ENCODE measurements around the gene RFC2. TPM values are rescaled to one million over a fixed set of nuclear protein-coding genes. Genes with fewer than 3 reads are reported as not detected.

The RFC2 gene
- total and polyA plus RNA-seq, 10 of the 15 experiments (the other 5 are each of a cell fraction or from before 2014, with no cell fraction given) = 25.8 to 145 (median 90.9) TPM

GRCh38 chr7:74217455-74218342, 36.5 kb downstream of the RFC2 start (continued):
- TF ChIP-seq E4F1 (IDR thresholded peaks at IDR 0.05; ENCODE audit: borderline replicate concordance, partially characterized antibody) (no peak), TARDBP (IDR thresholded peaks at IDR 0.05; ENCODE audit: borderline replicate concordance) (no peak), FOXM1 (IDR thresholded peaks at IDR 0.05; ENCODE audit: low read depth, low read length) (no peak), DPF2 (IDR thresholded peaks at IDR 0.05) (peak; percentile 85), JUNB (IDR thresholded peaks at IDR 0.05) (no peak), ZBTB11 (CRISPR knock-in tag; IDR thresholded peaks at IDR 0.05) (no peak), CHD1 (IDR thresholded peaks at IDR 0.05; ENCODE audit: low read depth, low read length) (no peak), NRF1 (conservative IDR thresholded peaks at IDR 0.05; ENCODE audit: low read depth, low read length) (no peak), CTCF (IDR thresholded peaks at IDR 0.05 in 2 of 3, conservative IDR thresholded peaks at IDR 0.05 in 1 of 3; ENCODE audit: control insufficient read depth in 2 of 3, extremely low read depth in 1 of 3, insufficient read depth in 1 of 3, low read depth in 3 of 3, low read length in 3 of 3) (no peak), TAF1 (IDR thresholded peaks at IDR 0.05; ENCODE audit: borderline replicate concordance, low read depth, low read length) (no peak), KAT2A (conservative IDR thresholded peaks at IDR 0.05; ENCODE audit: control insufficient read depth, low read depth, low read length) (no peak), ETV6 (conservative IDR thresholded peaks at IDR 0.05 in 1 of 2, IDR thresholded peaks at IDR 0.05 in 1 of 2; ENCODE audit: borderline replicate concordance in 1 of 2, low read depth in 1 of 2) (peak in 1 of 2 experiments; percentile 79; a peak in 2 of 4 replicates), RELB (IDR thresholded peaks at IDR 0.05; ENCODE audit: low read depth) (peak; percentile 93), ZNF207 (IDR thresholded peaks at IDR 0.05; ENCODE audit: borderline replicate concordance) (no peak), SUPT20H (IDR thresholded peaks at IDR 0.05; ENCODE audit: borderline replicate concordance, control insufficient read depth, low read depth, low read length) (no peak), RAD21 (IDR thresholded peaks at IDR 0.05; ENCODE audit: insufficient read depth, low read depth, low read length) (no peak), ZBED1 (IDR thresholded peaks at IDR 0.05; ENCODE audit: borderline replicate concordance) (peak; percentile 88; the same call in 1 of the 2 replicates), TBL1XR1 (IDR thresholded peaks at IDR 0.05; ENCODE audit: low read depth, low read length) (peak; percentile 85; the same call in 1 of the 2 replicates), STAT1 (conservative IDR thresholded peaks at IDR 0.05) (no peak)
